ENCODE data around the gene ADCY4.

- TF ChIP-seq ESRRA (CRISPR knock-in tag; IDR thresholded peaks at IDR 0.05; ENCODE audit: borderline replicate concordance) (no peak), JAZF1 (CRISPR knock-in tag; IDR thresholded peaks at IDR 0.05) (no peak), SMAD4 (CRISPR knock-in tag; IDR thresholded peaks at IDR 0.05) (no peak), CTCF (IDR thresholded peaks at IDR 0.05) (no peak), PRDM15 (CRISPR knock-in tag; IDR thresholded peaks at IDR 0.05) (no peak), ARID4B (CRISPR knock-in tag; IDR thresholded peaks at IDR 0.05; ENCODE audit: borderline replicate concordance) (no peak), ZNF138 (CRISPR knock-in tag; conservative IDR thresholded peaks at IDR 0.05) (no peak), FOXK1 (CRISPR knock-in tag; IDR thresholded peaks at IDR 0.05) (no peak), ZNF219 (CRISPR knock-in tag; IDR thresholded peaks at IDR 0.05; ENCODE audit: borderline replicate concordance) (no peak), TP53 (CRISPR knock-in tag; IDR thresholded peaks at IDR 0.05) (no peak), SP1 (CRISPR knock-in tag; conservative IDR thresholded peaks at IDR 0.05) (no peak)
Observed at GRCh38 chr14:24290746-24291145, 44.1 kb downstream of the ADCY4 start.

Data from WTC11 (cell line).